HL-60 (cell line): ENCODE results near the gene MAP3K21.

ENCODE experiments used
- CTCF ChIP-seq: IDR thresholded peaks from one replicate; pipeline ENCODE4 v1.5.1; 2011; ENCODE audit warnings: low read length, control low read depth, inconsistent platforms; ENCODE audit not compliant: insufficient read depth
- GABPA ChIP-seq: IDR thresholded peaks from 2 replicates; pipeline ENCODE4 v1.6.1; 2012; ENCODE audit warnings: low read depth
- POLR2AphosphoS5 ChIP-seq: IDR thresholded peaks from 2 replicates; pipeline ENCODE4 v1.6.1; 2012; ENCODE audit warnings: low read depth

- TF ChIP-seq CTCF, result peak; percentile 61
- TF ChIP-seq POLR2AphosphoS5, result no peak
- no peak for TF ChIP-seq GABPA
Measured at GRCh38 chr1:233304489-233305102, 22.9 kb upstream of the MAP3K21 start.
